Subcutaneous adipose tissue (tissue), 4 donors: ENCODE data around the gene CFAP74. TPM values are rescaled to one million over a fixed set of nuclear protein-coding genes. Genes with fewer than 3 reads are reported as not detected.

Experiments used
- CTCF ChIP-seq: fragments of 450-650 bp; IDR thresholded peaks from one replicate; pipeline ENCODE4 v1.5.1; 2016; ENCODE audit warnings: low read depth, mild to moderate bottlenecking, control low read depth, antibody characterized with exemption, moderate library complexity
- total RNA-seq, 4 donors: library from RNA; depleted of rRNA; stranded (reverse); fragments of >200 nt; gene quantifications; one replicate each; pipeline ENCODE4 v1.1.0, GENCODE V29; 2016

The CFAP74 gene
- total RNA-seq, 4 donors from 2014 or later: 0.16 TPM; not detected in 3

GRCh38 chr1:1901641-1902294, 101.8 kb downstream of the CFAP74 start:
- no peak for TF ChIP-seq CTCF

- TF ChIP-seq CTCF: no peak
Measured at GRCh38 chr1:1900883-1901640, 102.5 kb downstream of the CFAP74 start.

GRCh38 chr1:1899967-1900327, 103.6 kb downstream of the CFAP74 start:
- TF ChIP-seq CTCF: no peak

GRCh38 chr1:1899266-1899966, 104.2 kb downstream of the CFAP74 start:
- TF ChIP-seq CTCF: no peak

- TF ChIP-seq CTCF: no peak
Measured at GRCh38 chr1:1898246-1898933, 105.2 kb downstream of the CFAP74 start.

GRCh38 chr1:1895456-1896336, 107.9 kb downstream of the CFAP74 start:
- no peak for TF ChIP-seq CTCF
